Neural progenitor cell (in vitro differentiated cells): ENCODE results near the gene ANKRD11. TPM values are rescaled to one million over a fixed set of nuclear protein-coding genes. Genes with fewer than 3 reads are reported as not detected.

Experiments used
- DNase-seq: peaks from one replicate; pipeline ENCODE4 v3.0.0-alpha.2; 2016; ENCODE audit warnings: low spot score
- H2AFZ ChIP-seq: fragments of 200-600 bp; sonication (generic); replicated peaks from 2 replicates; pipeline ENCODE4 v1.6.1; 2016; ENCODE audit warnings: antibody characterized with exemption
- H3F3A ChIP-seq: fragments of 200-600 bp; sonication (generic); 2 replicates; pipeline ENCODE4 v1.6.1; 2016; ENCODE audit warnings: antibody characterized with exemption, low read depth
- H3K27ac ChIP-seq: fragments of 200-600 bp; sonication (generic); 2 replicates; pipeline ENCODE4 v1.5.1; 2016; ENCODE audit warnings: mild to moderate bottlenecking
- H3K27me3 ChIP-seq: fragments of 200-600 bp; sonication (generic); 2 replicates; pipeline ENCODE4 v1.6.1; 2016; ENCODE audit warnings: mild to moderate bottlenecking, moderate library complexity
- H3K36me3 ChIP-seq: fragments of 200-600 bp; sonication (generic); 2 replicates; pipeline ENCODE4 v1.5.1; 2016
- H3K4me1 ChIP-seq: fragments of 200-600 bp; sonication (generic); 2 replicates; pipeline ENCODE4 v1.6.1; 2016; ENCODE audit warnings: mixed run types
- H3K4me2 ChIP-seq: fragments of 200-600 bp; sonication (generic); 2 replicates; pipeline ENCODE4 v1.6.1; 2016
- H3K4me3 ChIP-seq: fragments of 200-600 bp; sonication (generic); 2 replicates; pipeline ENCODE4 v1.5.1; 2016
- H3K79me2 ChIP-seq: fragments of 200-600 bp; sonication (generic); 2 replicates; pipeline ENCODE4 v1.6.1; 2016; ENCODE audit warnings: low read depth
- H3K9ac ChIP-seq: fragments of 200-600 bp; sonication (generic); 2 replicates; pipeline ENCODE4 v1.6.1; 2016
- H3K9me3 ChIP-seq: fragments of 200-600 bp; sonication (generic); 2 replicates; pipeline ENCODE4 v1.5.1; 2016; ENCODE audit warnings: low read depth
- H4K20me1 ChIP-seq: fragments of 200-600 bp; sonication (generic); 2 replicates; pipeline ENCODE4 v1.6.1; 2016; ENCODE audit warnings: low read depth
- H3K27ac Mint-ChIP-seq: 3 replicates; pipeline ENCODE4 v1.8.0; 2021; ENCODE audit warnings: mixed read lengths
- H3K27me3 Mint-ChIP-seq: 2 replicates; pipeline ENCODE4 v1.8.0; 2022; ENCODE audit warnings: low read depth, mild to moderate bottlenecking, inconsistent platforms, moderate library complexity, mixed read lengths; ENCODE audit not compliant: insufficient read depth
- H3K36me3 Mint-ChIP-seq: 3 replicates; pipeline ENCODE4 v1.8.0; 2021; ENCODE audit warnings: mixed read lengths
- H3K4me1 Mint-ChIP-seq: 3 replicates; pipeline ENCODE4 v1.8.0; 2021; ENCODE audit warnings: mixed read lengths
- H3K4me3 Mint-ChIP-seq: 3 replicates; pipeline ENCODE4 v1.8.0; 2021; ENCODE audit warnings: mild to moderate bottlenecking, moderate library complexity, mixed read lengths
- H3K9me3 Mint-ChIP-seq: 3 replicates; pipeline ENCODE4 v1.8.0; 2020; ENCODE audit warnings: mixed read lengths
- EZH2 ChIP-seq: fragments of 200-600 bp; sonication (generic); IDR thresholded peaks from 2 replicates; pipeline ENCODE4 v1.6.1; 2017; ENCODE audit warnings: antibody characterized with exemption, mild to moderate bottlenecking, moderate library complexity
- EZH2phosphoT487 ChIP-seq: fragments of 200-600 bp; sonication (generic); IDR thresholded peaks from 2 replicates; pipeline ENCODE4 v1.6.1; 2017; ENCODE audit warnings: antibody characterized with exemption
- total RNA-seq: library from RNA; depleted of rRNA; stranded (reverse); fragments of >200 nt; gene quantifications from 2 replicates; pipeline ENCODE4 v1.2.3, GENCODE V29; 2015; ENCODE audit warnings: low replicate concordance
- TF ChIP-seq, protein P1 (sequence below): fragments of 200-600 bp; sonication (generic); IDR thresholded peaks from 2 replicates; pipeline ENCODE4 v1.5.1; 2017; ENCODE audit warnings: antibody characterized with exemption, mild to moderate bottlenecking

ANKRD11 gene
- total RNA-seq, 1 donor from 2014 or later: 47.3 TPM

DNA sequence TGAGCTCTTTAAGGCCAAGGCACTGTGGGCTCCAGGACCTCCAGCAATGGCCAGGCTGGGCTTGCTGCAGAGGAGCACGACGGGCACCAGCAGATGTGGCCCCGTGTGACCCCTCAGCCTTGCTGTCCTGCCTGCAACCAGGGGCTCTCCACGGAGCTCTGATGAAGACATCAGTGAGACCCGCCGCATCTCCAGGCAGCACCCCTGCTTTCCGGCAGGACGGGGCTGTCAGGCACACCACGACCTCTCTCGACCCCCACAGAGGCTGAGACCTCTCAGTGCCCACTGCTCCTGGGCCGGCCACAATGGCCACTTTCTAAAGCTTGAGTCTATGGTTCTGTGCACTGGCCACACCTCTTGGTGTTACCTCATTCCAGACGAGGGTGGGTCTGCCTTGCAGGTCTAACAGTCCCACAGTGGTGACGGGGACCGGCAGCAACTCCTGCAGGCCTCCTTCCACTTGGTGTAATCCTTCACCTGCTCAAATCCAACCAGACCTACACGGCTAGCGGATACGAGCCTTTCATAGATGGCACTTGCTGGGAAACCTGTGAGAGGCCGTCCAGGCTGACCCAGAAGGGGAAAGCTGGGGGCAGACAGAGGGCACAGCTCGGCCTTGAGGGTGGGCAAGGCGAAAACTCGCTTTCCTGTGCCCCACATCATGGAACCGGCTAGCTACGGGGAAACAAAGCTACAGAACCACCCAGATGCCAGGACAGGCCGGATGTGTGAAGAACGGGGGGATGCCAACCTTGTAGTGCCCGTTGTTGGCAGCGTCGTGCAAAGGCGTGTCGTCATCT is 202.4 kb downstream of the ANKRD11 start:
- no peak overlapping the region for H3K9ac ChIP-seq
- H2AFZ ChIP-seq: no peak overlapping the region
- Mint-ChIP-seq H3K36me3 (peaks cover 15% of the 10 kb centered on the region), H3K9me3 (no peaks in the 10 kb centered on the region), H3K4me1 (peaks cover 38% of the 10 kb centered on the region), H3K27me3 (peaks cover 2% of the 10 kb centered on the region), H3K27ac (peak overlapping the region; percentile 94), H3K4me3 (no peak overlapping the region)
- no peak overlapping the region for H3K4me2 ChIP-seq
- H3K4me1 ChIP-seq: peaks cover 15% of the 10 kb centered on the region
- no peaks in the 10 kb centered on the region for H3K36me3 ChIP-seq
- H3K4me3 ChIP-seq: no peak overlapping the region
- DNase-seq: no peak
- TF ChIP-seq EZH2phosphoT487: no peak
- TF ChIP-seq, protein P1, sequence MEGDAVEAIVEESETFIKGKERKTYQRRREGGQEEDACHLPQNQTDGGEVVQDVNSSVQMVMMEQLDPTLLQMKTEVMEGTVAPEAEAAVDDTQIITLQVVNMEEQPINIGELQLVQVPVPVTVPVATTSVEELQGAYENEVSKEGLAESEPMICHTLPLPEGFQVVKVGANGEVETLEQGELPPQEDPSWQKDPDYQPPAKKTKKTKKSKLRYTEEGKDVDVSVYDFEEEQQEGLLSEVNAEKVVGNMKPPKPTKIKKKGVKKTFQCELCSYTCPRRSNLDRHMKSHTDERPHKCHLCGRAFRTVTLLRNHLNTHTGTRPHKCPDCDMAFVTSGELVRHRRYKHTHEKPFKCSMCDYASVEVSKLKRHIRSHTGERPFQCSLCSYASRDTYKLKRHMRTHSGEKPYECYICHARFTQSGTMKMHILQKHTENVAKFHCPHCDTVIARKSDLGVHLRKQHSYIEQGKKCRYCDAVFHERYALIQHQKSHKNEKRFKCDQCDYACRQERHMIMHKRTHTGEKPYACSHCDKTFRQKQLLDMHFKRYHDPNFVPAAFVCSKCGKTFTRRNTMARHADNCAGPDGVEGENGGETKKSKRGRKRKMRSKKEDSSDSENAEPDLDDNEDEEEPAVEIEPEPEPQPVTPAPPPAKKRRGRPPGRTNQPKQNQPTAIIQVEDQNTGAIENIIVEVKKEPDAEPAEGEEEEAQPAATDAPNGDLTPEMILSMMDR: no peak
- no peak for TF ChIP-seq EZH2
- peaks cover 24% of the 10 kb centered on the region for H3K79me2 ChIP-seq
- no peaks in the 10 kb centered on the region for H3K27me3 ChIP-seq
- peaks cover 56% of the 10 kb centered on the region for H4K20me1 ChIP-seq
- no peaks in the 10 kb centered on the region for H3K9me3 ChIP-seq
- H3K27ac ChIP-seq: no peak overlapping the region
- peaks cover 26% of the 10 kb centered on the region for H3F3A ChIP-seq

DNA sequence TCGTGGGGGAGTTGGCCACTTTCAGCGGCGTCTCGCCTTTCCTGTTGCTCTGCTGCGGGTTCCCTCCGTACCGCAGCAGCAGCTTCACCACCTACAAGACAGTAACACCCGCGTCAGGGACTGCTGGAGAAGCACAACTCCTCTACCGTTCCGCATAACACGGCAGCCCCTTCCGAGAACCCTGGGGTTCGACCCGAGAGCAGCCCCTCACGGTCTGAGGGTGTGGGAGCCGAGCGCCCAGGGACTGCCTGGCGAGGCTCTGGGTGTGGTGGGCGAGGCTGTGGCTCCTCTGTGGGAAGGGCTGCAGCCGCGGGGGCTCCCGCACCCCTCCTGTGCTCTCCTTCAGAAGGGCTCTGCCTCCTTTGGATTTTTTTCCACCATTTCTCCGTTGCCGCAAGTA is 204.3 kb downstream of the ANKRD11 start:
- H3K27me3 Mint-ChIP-seq: peaks cover 2% of the 10 kb centered on the region
- no peak overlapping the region for H3K4me2 ChIP-seq
- H3K36me3 ChIP-seq: no peaks in the 10 kb centered on the region
- peaks cover 10% of the 10 kb centered on the region for H3K36me3 Mint-ChIP-seq
- peaks cover 14% of the 10 kb centered on the region for H3F3A ChIP-seq
- H3K9ac ChIP-seq: no peak overlapping the region
- H3K79me2 ChIP-seq: peaks cover 7% of the 10 kb centered on the region
- no peak overlapping the region for H3K4me3 Mint-ChIP-seq
- no peaks in the 10 kb centered on the region for H3K9me3 Mint-ChIP-seq
- no peaks in the 10 kb centered on the region for H3K9me3 ChIP-seq
- H3K4me3 ChIP-seq: no peak overlapping the region
- peak overlapping the region; percentile 89 for H3K27ac Mint-ChIP-seq
- peaks cover 25% of the 10 kb centered on the region for H3K4me1 Mint-ChIP-seq
- TF ChIP-seq EZH2phosphoT487: no peak
- TF ChIP-seq, protein P1: no peak
- no peak for TF ChIP-seq EZH2
- no peak for DNase-seq
- peaks cover 42% of the 10 kb centered on the region for H4K20me1 ChIP-seq
- no peak overlapping the region for H3K27ac ChIP-seq
- H2AFZ ChIP-seq: no peak overlapping the region
- peaks cover 6% of the 10 kb centered on the region for H3K4me1 ChIP-seq
- no peaks in the 10 kb centered on the region for H3K27me3 ChIP-seq

DNA sequence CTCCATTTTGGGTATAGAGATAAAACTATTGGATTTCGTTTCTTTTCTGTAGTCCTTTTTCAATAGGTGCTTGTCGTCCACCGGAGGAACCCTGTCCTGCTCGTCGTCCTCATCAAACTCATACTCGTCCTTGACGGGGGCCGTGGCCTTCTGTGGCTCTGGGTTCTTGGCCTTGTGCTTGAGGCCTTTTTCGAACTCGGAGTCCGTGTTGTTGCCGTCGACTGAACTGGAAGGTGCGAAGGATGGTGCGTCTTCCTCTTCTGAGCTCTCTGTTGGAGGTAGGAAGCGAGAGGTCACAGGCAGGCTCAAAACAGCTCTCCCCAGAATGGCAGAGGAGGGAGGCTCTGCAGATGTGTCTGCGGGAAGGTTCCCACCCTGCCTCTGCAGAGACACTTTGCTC is 205.0 kb downstream of the ANKRD11 start:
- Histone ChIP-seq H3K4me2 (no peak overlapping the region), H3K9ac (no peak overlapping the region), H3K27ac (no peak overlapping the region), H3K9me3 (no peaks in the 10 kb centered on the region), H3K4me3 (no peak overlapping the region), H3K36me3 (no peaks in the 10 kb centered on the region), H3K4me1 (no peaks in the 10 kb centered on the region), H4K20me1 (peaks cover 35% of the 10 kb centered on the region), H3F3A (peaks cover 7% of the 10 kb centered on the region), H3K27me3 (no peaks in the 10 kb centered on the region), H3K79me2 (peaks cover 7% of the 10 kb centered on the region), H2AFZ (no peak overlapping the region)
- DNase-seq: no peak
- H3K4me3 Mint-ChIP-seq: no peak overlapping the region
- H3K27ac Mint-ChIP-seq: no peak overlapping the region
- H3K9me3 Mint-ChIP-seq: no peaks in the 10 kb centered on the region
- TF ChIP-seq, protein P1: no peak
- TF ChIP-seq EZH2phosphoT487 (no peak), EZH2 (no peak)
- H3K4me1 Mint-ChIP-seq: peaks cover 23% of the 10 kb centered on the region
- H3K27me3 Mint-ChIP-seq: peaks cover 2% of the 10 kb centered on the region
- peaks cover 10% of the 10 kb centered on the region for H3K36me3 Mint-ChIP-seq
